ENCODE measurements around the gene CELF5.
"Not testable (repeated sequence)": the region's sequence is repeated elsewhere in the genome, so short reads cannot be mapped to it uniquely, and the experiment has no call there.

Gene CELF5

GRCh38 chr19:3233116-3233515 is 8.7 kb downstream of the CELF5 start:
- no peak for DNase-seq (ENCODE audit: low read depth)
- no peak for TF ChIP-seq CTCF (IDR thresholded peaks at IDR 0.05; ENCODE audit: control insufficient read depth, insufficient read depth, low read depth, low read length, missing control alignments)
- H3K4me3 ChIP-seq (ENCODE audit: control insufficient read depth, low read depth, low read length) = no peak overlapping the region

GRCh38 chr19:3233831-3234230 is 9.4 kb downstream of the CELF5 start:
- no peak for TF ChIP-seq CTCF (IDR thresholded peaks at IDR 0.05; ENCODE audit: control insufficient read depth, insufficient read depth, low read depth, low read length, missing control alignments)
- H3K4me3 ChIP-seq (ENCODE audit: control insufficient read depth, low read depth, low read length) = no peak overlapping the region
- no peak for DNase-seq (ENCODE audit: low read depth)

- TF ChIP-seq CTCF (IDR thresholded peaks at IDR 0.05; ENCODE audit: control insufficient read depth, insufficient read depth, low read depth, low read length, missing control alignments) = peak; percentile 37
- DNase-seq (ENCODE audit: low read depth) = no peak
- H3K4me3 ChIP-seq (ENCODE audit: control insufficient read depth, low read depth, low read length) = no peak overlapping the region
Measured at GRCh38 chr19:3234800-3235199, 10.3 kb downstream of the CELF5 start.

GRCh38 chr19:3235604-3236003 is 11.1 kb downstream of the CELF5 start:
- not testable (repeated sequence) for DNase-seq (ENCODE audit: low read depth); H3K4me3 ChIP-seq (ENCODE audit: control insufficient read depth, low read depth, low read length)

- no peak overlapping the region for H3K4me3 ChIP-seq (ENCODE audit: control insufficient read depth, low read depth, low read length)
- no peak for TF ChIP-seq CTCF (IDR thresholded peaks at IDR 0.05; ENCODE audit: control insufficient read depth, insufficient read depth, low read depth, low read length, missing control alignments)
- no peak for DNase-seq (ENCODE audit: low read depth)
Measured at GRCh38 chr19:3236272-3236671, 11.8 kb downstream of the CELF5 start.

GRCh38 chr19:3238066-3238561 is 13.7 kb downstream of the CELF5 start:
- no peak for DNase-seq (ENCODE audit: low read depth)
- TF ChIP-seq CTCF (IDR thresholded peaks at IDR 0.05; ENCODE audit: control insufficient read depth, insufficient read depth, low read depth, low read length, missing control alignments) = no peak
- H3K4me3 ChIP-seq (ENCODE audit: control insufficient read depth, low read depth, low read length) = no peak overlapping the region

GRCh38 chr19:3239367-3239766 is 14.9 kb downstream of the CELF5 start:
- H3K4me3 ChIP-seq (ENCODE audit: control insufficient read depth, low read depth, low read length) = no peak overlapping the region
- no peak for TF ChIP-seq CTCF (IDR thresholded peaks at IDR 0.05; ENCODE audit: control insufficient read depth, insufficient read depth, low read depth, low read length, missing control alignments)
- DNase-seq (ENCODE audit: low read depth) = no peak

Data from AG09309 (cell line).